Skeletal muscle cell (primary cell): ENCODE measurements around the gene ERBB2.
"Not testable (repeated sequence)": the region's sequence is repeated elsewhere in the genome, so short reads cannot be mapped to it uniquely, and the experiment has no call there.

Source experiments
- DNase-seq: peaks from one replicate; pipeline ENCODE4 v3.0.0-alpha.2; 2010; ENCODE audit warnings: low read depth
- H3K4me3 ChIP-seq: 2 replicates; pipeline ENCODE4 v1.5.1; 2011; ENCODE audit warnings: low read depth, mild to moderate bottlenecking, control low read depth, low read length, moderate library complexity

ERBB2 gene

DNA sequence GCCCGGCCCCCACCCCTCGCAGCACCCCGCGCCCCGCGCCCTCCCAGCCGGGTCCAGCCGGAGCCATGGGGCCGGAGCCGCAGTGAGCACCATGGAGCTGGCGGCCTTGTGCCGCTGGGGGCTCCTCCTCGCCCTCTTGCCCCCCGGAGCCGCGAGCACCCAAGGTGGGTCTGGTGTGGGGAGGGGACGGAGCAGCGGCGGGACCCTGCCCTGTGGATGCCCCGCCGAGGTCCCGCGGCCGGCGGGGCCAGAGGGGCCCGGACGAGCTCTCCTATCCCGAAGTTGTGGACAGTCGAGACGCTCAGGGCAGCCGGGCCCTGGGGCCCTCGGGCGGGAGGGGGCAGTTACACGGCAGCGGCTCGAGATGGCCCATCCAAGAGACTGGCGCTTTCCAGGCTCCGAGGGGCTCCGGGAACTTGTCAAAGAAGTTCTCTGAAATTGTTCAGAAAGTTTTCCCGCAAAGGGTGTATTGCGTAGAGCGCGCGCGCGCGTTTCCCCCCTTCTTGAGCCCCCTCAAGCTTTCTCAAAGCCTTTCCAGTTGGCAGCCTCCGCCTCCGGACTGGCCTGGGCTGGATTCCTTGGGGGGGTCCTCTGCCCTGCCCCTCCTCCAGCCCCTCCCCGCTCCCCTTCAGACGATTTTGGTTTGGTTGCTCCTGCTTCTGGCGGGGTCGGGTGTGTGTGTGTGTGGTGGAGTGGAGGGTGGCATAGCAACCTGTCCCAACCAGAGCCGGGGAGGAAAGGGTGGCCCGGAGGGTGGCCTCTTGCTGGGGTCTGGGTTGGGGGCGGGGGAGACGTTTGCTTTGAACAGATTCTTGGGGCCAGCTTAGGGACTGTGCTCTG lies 504 bp downstream of the ERBB2 start:
- DNase-seq = no peak
- H3K4me3 ChIP-seq = peak overlapping the region; percentile 87

- no peak for DNase-seq
Observed at GRCh38 chr17:39701012-39701783, 1.3 kb downstream of the ERBB2 start.

DNA sequence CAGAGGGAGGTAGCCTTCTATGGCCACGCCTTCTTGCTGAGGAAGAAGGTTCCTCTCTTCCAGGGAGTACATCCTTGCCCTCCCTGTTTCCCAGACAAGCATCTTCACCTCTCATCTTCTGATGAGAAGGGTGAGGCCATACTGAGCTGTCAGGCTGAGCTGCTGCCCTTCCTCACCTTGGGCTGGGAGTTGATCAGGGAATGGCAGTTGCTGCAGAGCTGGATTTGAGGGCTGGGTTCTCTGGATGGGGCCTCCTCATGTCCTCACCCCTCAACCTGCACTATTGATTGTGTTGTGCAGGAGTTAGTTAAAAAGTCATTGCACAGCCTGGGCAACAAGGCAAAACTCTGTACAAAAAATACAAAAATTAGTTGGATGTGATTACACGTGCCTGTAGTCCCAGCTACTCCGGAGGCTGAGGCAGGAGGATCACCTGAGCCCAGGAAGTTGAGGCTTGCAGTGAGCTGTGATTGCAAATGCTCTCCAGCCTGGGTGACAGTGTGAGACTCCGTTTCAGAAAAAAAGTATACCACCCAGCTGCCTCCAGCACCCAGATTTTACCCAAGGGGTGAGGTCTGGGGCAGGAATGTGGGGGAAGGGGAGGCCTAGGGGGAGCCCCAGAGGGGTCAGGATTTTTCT lies 2.0 kb downstream of the ERBB2 start:
- H3K4me3 ChIP-seq = no peak overlapping the region
- no peak for DNase-seq

More at GRCh38 chr17:39701012-39701783, 1.3 kb downstream of the ERBB2 start:
- H3K4me3 ChIP-seq = peak overlapping the region; percentile 87

GRCh38 chr17:39702901-39703893 lies 3.3 kb downstream of the ERBB2 start:
- no peak overlapping the region for H3K4me3 ChIP-seq
- DNase-seq = no peak

DNA sequence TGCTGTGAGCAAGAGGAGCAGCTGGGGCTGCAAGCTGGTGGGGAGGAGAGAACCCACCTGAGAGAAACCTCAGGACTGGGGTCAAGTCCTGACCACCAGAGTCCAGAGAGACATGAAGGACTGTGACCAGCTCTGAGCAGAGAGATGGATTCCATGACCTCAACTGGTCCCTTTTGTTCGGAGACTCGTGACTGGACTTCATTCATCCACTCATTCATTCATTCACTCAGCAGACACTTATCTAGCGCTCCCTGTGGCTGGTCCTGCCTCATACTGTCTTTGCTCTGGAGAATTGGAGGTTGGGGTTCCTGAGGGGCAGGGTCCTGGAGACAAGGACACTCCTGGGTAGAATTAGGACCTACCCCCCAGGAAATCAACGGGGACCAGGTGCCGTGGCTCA lies 4.0 kb downstream of the ERBB2 start:
- DNase-seq = no peak
- H3K4me3 ChIP-seq = no peak overlapping the region

- no peak for DNase-seq
- H3K4me3 ChIP-seq = no peak overlapping the region
Observed at GRCh38 chr17:39704821-39705551, 5.1 kb downstream of the ERBB2 start.

DNA sequence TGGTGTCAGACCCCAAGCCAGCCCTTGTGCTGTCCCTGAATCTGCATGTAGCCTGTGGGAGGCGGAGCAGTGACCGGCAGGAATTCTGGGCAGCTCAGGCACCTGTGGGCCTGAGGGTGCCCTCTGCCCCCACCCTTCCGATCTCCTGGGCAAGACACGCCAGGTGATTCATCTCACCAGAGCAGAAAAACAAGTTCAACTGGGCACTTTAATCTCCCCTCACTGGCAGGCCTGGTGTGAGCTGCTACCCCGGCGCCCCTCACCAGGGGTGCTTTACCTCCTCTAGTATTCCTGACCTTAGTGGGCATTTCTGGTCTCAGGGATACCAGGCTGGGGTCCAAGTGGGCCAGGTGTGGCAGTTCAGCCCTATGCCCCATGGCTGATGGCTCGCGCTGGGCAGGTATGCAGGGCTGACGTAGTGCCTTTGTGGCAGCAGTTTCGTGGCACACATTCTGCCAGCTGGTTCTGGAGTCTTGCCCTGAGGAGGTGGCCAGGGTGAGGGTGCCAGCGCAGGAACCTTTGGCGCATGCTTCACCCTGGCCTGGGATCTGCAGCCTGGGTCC lies 6.0 kb downstream of the ERBB2 start:
- no peak overlapping the region for H3K4me3 ChIP-seq
- DNase-seq = no peak

GRCh38 chr17:39706383-39706782 lies 6.5 kb downstream of the ERBB2 start:
- H3K4me3 ChIP-seq = no peak overlapping the region
- DNase-seq = no peak

DNA sequence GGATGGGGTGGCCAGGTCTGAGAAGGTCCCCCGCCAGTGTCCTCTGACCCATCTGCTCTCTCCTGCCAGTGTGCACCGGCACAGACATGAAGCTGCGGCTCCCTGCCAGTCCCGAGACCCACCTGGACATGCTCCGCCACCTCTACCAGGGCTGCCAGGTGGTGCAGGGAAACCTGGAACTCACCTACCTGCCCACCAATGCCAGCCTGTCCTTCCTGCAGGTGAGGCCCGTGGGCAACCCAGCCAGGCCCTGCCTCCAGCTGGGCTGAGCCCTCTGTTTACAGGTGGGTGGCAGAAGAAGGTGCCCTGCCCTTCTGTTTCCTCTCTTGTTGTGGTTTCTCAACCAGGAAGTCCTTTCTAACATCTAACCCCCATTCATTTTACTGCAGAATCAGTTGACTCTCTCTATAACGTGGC lies 7.1 kb downstream of the ERBB2 start:
- DNase-seq = no peak
- H3K4me3 ChIP-seq = no peak overlapping the region

DNA sequence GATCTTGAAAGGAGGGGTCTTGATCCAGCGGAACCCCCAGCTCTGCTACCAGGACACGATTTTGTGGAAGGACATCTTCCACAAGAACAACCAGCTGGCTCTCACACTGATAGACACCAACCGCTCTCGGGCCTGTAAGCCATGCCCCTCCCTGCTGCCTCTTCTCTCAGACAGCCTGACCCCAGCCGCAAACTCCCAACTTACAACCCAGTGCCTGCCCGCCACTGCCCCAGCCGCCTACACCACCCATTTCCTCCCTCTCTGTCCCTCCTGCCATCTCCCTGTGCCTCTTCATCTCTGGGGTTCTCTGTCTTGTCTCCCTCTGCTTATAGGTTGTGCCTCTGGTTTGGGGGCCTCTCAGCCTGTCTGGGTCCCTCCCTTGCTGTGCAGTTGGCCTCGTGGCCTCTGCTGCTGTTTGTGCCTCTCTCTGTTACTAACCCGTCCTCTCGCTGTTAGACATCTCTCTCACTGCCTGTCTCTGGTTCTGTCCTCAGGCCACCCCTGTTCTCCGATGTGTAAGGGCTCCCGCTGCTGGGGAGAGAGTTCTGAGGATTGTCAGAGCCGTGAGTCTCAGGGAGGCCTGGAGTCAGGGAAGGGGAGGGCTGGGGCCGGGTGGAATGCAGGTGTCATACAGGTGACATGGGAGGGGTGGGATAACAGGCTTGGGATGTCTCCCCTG lies 9.6 kb downstream of the ERBB2 start:
- no peak overlapping the region for H3K4me3 ChIP-seq
- no peak for DNase-seq

DNA sequence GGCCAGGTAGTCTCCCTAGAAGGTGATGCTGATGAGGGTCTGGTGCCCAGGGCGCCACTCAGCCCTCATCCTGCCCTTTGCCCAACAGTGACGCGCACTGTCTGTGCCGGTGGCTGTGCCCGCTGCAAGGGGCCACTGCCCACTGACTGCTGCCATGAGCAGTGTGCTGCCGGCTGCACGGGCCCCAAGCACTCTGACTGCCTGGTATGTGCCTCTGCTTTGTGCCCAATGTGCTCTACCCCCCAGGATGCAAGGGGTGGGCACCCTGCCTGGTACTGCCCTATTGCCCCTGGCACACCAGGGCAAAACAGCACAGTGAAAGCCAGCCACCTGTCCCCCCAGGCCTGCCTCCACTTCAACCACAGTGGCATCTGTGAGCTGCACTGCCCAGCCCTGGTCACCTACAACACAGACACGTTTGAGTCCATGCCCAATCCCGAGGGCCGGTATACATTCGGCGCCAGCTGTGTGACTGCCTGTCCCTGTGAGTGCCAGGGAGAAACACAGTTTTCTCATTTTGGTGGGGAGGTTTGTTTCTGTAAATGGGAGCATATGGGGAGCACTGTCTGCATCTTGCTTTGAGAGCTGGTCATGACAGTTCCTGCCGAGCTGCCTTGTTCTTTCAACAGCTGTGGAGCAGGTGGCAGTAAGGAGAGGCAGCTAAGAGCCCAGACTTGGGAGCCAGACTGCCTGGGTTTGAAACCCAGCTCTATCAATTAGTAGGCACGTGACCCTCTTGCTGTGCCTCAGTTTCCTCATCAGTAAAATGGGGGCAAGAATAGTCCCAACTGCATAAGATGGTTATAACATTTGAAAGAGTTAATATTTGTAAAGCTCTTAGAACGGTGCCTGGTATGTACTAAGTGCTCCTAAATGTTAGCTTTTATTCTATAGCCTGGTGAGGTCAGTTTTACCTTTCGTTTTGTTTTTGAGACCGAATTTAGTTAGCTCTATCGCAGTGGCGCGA lies 10.4 kb downstream of the ERBB2 start:
- no peak overlapping the region for H3K4me3 ChIP-seq
- DNase-seq = no peak

DNA sequence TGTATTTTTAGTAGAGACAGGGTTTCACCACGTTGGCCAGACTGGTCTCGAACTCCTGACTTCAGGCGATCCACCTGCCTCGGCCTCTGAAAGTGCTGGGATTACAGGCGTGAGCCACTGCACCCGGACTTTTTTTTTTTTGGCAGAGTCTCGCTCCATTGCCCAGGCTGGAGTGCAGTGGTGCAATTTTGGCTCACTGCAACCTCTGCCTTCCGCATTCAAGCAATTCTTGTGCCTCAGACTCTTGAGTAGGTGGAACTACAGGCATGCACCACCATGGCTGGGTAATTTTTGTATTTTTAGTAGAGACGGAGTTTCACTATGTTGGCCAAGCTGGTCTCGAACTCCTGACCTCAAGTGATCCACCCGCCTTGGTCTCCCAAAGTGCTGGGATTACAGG lies 11.2 kb downstream of the ERBB2 start:
- DNase-seq, H3K4me3 ChIP-seq: not testable (repeated sequence)

GRCh38 chr17:39711851-39712250 lies 12.0 kb downstream of the ERBB2 start:
- no peak overlapping the region for H3K4me3 ChIP-seq
- no peak for DNase-seq

- H3K4me3 ChIP-seq = no peak overlapping the region
- DNase-seq = no peak
Observed at GRCh38 chr17:39714234-39714633, 14.4 kb downstream of the ERBB2 start.

- H3K4me3 ChIP-seq = no peak overlapping the region
- no peak for DNase-seq
Observed at GRCh38 chr17:39715375-39716072, 15.7 kb downstream of the ERBB2 start.
